HPDE6-E6E7 (cell line): ENCODE measurements around the gene FRG2C.
"Not testable (repeated sequence)": the region's sequence is repeated elsewhere in the genome, so short reads cannot be mapped to it uniquely, and the experiment has no call there.

Source experiments
- DNase-seq: peaks from one replicate; pipeline ENCODE4 v3.0.0; 2011; ENCODE audit warnings: missing footprints; ENCODE audit errors: extremely low spot score

FRG2C gene

DNA sequence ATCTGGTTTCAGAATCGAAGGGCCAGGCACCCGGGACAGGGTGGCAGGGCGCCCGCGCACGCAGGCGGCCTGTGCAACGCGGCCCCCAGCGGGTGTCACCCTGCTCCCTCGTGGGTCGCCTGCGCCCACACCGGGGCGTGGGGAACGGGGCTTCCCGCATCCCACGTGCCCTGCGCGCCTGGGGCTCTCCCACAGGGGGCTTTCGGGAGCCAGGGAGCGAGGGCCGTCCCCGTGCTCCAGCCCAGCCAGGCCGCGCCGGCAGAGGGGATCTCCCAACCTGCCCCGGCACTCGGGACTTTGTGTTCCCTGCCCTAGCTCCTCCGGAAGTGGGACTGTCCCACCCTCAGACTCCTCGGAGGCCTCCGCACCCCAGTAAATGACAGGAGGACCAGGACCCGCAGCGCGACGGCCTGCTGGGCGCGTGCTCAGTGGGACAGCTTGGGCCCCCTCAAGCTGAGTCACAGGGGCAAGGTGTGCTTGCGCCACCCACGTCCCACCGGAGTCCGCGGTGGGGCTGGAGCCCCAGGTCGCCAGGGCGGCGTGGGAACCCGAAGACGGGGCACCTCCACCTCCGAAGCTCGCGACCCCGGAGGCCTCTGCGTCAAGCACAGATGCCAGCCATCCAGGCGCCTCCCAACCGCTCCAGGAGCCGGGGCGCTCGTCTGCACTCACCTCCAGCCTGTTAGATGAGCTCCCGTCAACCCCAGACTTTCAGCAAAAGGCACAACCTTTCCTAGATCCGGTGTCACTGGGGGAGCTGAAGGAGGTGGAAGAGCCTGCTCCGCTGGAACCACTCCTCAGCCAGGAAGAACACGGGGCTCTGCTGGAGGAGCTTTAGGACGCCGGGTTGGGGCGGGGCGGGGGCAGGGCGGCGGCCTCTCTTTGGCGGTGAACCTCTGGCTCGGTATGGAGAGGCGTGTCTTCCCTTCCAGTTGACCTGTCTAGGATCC lies 5.5 kb downstream of the FRG2C start:
- DNase-seq = peak; percentile 0

GRCh38 chr3:75670298-75671286 lies 6.5 kb downstream of the FRG2C start:
- peak; percentile 4 for DNase-seq

DNA sequence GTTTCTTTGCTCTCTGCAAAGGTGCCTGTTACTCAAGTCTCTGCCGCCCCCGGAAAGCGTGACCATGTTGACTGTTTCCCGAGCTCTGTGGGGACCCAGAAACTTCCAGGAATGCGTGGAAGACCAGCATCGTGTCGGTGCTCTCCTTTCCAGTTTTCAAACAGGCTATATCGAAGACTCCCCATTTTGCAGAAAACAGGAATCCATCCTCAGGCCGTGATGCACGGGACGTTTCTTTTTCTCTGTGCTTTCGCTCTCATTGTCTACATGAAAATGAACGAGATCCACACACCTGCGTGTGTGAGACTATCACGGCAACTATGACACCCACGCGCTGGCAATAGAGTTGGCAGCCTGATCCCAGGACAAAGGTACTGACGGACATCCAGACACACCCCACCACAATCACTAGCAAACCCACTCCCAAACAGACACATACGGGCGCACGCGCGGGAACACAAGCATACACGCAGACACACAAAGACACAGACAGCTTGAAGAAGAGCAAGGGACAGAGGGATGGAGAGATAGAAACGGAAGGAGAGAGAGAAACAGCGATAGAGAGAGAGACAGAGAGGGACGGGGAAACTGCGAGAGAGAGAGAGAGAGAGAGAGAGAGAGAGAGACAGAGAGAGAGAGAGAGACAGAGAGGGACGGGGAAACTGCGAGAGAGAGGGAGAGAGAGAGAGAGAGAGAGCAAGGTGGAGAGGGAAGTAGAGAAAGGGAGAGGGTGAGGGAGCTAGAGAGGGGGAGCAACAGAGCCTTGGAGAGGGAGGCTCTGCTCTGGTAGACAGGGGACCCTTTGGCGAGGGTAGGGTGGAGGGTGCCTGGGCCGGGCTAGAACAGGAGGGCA lies 7.4 kb downstream of the FRG2C start:
- not testable (repeated sequence) for DNase-seq

- DNase-seq = not testable (repeated sequence)
Observed at GRCh38 chr3:75672140-75672775, 8.1 kb downstream of the FRG2C start.

GRCh38 chr3:75683965-75684364 lies 19.8 kb downstream of the FRG2C start:
- not testable (repeated sequence) for DNase-seq

- DNase-seq = no peak
Observed at GRCh38 chr3:75687323-75687722, 23.2 kb downstream of the FRG2C start.

GRCh38 chr3:75692061-75692460 lies 27.9 kb downstream of the FRG2C start:
- no peak for DNase-seq
